GM18505 (cell line): Measurements from ENCODE around the gene PBXIP1.

ENCODE experiments used
- ATAC-seq: cut with Tn5 transposase; IDR thresholded peaks from one replicate; pipeline ENCODE4 v1.9.1; 2021; ENCODE audit not compliant: unreplicated experiment
- POLR2A ChIP-seq: IDR thresholded peaks from 4 replicates; pipeline ENCODE4 v1.6.1; 2011; ENCODE audit warnings: borderline replicate concordance; ENCODE audit not compliant: insufficient read depth, insufficient read length; ENCODE audit errors: extremely low read depth

The PBXIP1 gene

GRCh38 chr1:154906621-154907081 lies 49.2 kb downstream of the PBXIP1 start:
- no peak for TF ChIP-seq POLR2A
- no peak for ATAC-seq

DNA sequence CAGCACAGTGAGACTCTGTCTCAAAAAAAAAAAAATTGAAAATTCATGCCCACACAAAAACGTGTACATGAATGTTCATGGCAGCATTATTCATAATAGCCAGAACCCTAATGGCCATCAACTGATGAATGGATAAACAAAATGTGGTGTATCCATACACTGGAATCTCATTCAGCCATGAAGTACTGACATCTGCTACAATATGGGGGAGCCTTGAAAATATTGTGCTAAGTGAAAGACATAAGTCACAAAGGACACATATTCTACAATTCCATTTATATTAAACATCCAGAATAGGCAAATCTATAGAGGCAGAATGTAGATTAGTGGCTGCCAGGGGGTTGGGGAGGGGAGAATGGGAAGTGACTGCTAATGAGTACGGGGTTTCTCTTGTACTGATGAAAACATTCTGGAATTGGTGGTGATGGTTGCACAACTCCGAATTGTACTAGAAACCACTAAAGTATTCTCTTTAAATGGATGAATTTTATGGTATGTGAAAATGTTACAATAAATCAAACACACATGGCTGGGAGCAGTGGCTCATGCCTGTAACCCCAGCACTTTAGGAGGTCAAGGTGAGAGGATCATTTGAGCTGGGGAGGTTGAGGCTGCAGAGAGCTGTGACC lies 52.8 kb downstream of the PBXIP1 start:
- ATAC-seq, result no peak
- TF ChIP-seq POLR2A, result no peak

GRCh38 chr1:154901591-154901990 lies 54.3 kb downstream of the PBXIP1 start:
- no peak for TF ChIP-seq POLR2A
- ATAC-seq, result no peak

DNA sequence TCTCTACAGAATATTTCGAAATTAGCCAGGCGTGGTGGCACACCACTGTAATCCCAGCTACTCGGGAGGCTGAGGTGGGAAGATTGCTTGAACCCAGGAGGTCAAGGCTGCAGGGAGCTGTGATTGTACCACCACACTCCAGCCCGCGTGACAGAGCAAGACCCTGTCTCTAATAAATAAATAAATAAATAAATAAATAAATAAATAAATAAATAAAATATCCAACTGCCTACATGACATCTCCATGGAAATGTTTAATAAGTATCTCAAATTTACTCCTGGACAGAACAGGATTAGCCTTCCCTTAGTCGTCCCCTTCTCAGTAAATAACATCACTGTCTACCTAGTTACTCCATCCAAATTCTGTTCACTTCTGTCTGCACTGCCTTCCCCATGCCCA lies 56.9 kb downstream of the PBXIP1 start:
- TF ChIP-seq POLR2A, result no peak
- no peak for ATAC-seq

- TF ChIP-seq POLR2A, result no peak
- no peak for ATAC-seq
These were observed 59.1 kb downstream of the PBXIP1 start for GRCh38 chr1:154896771-154897286.

DNA sequence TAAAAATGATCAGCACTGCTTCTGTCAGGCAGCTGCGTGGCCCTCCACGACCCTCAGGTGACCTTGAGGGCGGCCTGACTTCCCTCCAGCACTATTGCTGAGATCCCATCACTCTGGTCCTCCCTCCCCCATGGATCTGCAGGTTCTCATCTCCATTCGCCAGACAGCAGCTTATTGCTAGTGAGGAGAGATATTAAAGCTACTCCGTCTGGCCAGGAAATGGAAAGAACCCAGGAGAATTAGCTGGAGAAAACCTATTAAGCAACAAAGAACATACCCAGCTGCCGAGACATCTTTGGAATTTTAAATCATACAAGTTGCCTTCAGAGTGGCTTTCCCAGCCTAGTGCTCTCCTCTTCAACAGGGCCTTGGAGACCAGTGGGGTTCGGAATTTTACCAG lies 60.1 kb downstream of the PBXIP1 start:
- no peak for TF ChIP-seq POLR2A
- ATAC-seq, result no peak
